ENCODE results near the gene ATP8A2.
"Not testable (repeated sequence)": the region's sequence is repeated elsewhere in the genome, so short reads cannot be mapped to it uniquely, and the experiment has no call there.

ATP8A2 gene

DNA sequence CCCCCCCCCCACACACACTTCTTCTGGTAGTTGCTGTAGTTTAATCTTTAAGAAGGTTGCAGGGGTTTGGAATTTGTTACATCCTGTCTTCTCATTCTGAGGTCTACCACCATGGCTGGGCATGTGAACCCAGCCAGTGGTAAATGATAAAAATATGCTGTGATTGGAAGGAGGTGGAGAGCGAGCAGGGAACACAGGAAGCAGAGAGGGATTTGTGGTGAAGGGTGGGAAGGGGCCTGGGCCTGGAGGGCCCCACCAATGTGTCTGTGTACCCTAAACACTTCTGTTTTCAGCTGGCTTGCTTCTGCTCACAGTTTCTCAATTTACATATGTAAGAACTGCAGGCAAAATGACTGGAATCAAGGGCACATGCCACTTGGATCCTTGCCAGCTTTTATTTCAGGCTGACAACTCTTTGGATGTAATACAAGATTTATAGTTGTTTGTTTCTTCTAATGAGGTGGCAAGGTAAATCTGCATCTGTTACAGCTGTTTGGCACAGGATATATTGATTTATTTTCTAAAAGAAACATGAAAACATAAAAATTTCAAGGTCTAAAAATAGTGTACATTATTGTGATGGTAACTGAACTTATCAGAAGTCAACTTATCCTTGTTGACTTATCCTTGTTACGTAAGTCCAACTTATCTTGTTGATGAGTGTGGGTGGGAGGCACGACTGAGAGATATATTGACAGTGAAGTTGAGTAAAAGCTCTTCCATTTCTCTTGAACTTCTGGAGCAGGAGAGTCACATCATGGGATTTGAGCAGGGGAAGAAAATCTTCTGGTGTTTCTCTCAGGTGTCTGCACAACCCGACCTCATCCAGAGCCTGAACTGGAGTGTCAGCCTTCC is 366.8 kb downstream of the ATP8A2 start:
- peak; percentile 36 for DNase-seq

DNA sequence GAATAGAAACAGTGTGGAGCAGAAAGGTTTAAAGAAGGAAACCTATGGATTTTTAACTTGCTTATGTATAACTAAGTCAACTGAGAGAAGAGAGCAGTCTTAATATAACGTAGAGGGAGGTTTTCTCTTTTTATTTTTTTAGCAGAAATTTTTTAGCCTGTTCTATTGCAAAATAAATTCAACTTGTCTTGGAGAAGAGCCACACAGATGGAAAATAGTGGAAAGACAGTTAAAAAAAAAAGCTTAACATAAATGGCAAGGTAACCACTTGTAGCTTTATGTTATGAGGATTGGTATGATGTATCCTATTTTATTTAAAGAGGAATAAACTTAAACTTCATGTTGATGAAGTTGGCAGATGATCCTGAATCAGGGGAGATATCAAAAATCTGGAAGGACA is 367.6 kb downstream of the ATP8A2 start:
- no peak for DNase-seq

DNA sequence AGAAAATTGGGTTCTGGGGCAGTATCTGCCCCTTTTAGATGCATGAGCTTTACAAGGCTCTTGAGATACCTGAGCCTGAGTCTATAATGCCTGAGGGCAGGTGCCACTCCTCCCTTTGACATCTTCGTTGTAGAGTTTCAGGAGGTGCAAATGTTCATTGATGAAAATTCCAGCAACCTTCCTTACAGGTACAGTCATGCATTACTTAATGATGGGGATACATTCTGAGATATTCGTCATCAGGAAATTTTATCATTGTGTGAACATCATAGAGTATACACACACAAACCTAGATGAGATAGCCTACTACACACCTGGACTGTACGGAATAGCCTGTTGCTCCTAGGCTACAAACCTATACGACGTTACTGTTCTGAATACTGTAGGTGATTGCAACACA is 370.0 kb downstream of the ATP8A2 start:
- DNase-seq: no peak

DNA sequence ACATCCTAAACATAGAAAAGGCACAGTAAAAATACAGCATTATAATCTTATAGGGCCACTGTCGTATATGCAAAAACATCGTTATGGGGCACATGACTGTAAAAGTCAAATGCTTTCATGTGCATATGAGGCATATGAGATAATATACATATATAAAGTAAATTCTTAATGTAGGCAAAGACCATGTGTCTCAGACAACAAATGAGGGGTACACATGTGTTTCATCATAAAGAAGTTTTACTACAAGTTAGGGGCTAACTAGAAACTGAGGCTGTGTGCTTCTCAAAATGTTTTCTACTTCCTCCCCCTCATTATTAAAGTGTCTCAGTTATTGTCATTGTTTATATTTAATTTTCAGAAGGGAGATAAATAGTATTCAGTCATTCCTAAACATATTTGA is 370.4 kb downstream of the ATP8A2 start:
- DNase-seq: no peak

DNA sequence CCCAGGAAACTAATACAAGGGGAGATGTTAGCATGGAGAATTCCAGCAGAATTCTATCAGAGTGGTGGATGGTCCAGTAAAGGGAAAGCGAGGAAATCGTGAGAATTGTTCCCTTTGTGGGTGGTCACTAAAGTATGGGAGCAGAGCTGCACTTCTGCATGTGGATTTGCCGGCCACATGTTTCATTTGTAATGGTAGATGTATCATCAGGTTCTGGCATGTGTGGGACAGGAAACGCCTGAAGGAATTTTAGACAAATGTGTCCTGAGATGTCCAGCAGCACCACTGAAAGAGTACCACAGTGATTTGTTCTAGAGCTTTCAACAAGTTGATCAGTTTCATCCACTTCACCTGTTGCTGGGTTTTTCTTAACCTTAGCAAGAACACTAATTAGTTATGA is 371.6 kb downstream of the ATP8A2 start:
- DNase-seq: no peak

DNA sequence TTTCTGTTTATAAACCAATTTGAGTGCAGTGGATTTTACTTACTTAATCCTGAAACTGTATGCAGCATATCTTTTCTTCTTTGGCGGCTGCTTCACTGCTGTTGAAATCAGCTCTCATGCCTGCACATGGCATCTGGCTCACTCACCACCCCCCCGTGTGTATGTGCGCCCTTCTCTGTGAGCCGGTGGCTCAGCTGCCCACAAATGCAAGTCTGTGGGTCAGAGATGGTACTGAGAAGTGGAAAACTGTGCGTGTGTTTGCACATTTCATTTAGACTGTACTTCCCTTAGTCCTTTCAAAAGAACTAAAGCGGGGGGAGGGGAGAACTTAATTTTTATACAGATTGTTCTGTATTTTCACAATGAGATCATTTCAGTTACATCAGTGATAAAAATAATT is 372.4 kb downstream of the ATP8A2 start:
- DNase-seq: no peak

DNA sequence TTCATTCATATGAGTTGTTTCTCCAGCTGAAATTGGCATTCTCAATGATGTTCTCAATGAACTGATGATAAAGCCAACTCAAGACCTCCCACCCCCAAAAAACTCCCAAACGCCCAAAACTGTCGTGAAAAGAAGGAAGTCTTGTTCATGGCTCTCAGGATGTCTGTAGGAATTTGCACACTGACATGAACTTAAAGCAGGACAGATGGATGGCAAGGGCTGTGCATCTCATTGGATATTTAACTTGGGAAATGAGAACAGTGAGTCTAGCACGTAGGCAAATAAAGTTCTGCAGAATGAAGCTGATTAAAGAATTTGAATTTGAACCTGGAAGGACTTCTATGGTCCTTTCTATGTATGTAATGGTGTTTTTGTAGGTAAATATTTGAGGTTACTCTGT is 374.4 kb downstream of the ATP8A2 start:
- no peak for DNase-seq

DNA sequence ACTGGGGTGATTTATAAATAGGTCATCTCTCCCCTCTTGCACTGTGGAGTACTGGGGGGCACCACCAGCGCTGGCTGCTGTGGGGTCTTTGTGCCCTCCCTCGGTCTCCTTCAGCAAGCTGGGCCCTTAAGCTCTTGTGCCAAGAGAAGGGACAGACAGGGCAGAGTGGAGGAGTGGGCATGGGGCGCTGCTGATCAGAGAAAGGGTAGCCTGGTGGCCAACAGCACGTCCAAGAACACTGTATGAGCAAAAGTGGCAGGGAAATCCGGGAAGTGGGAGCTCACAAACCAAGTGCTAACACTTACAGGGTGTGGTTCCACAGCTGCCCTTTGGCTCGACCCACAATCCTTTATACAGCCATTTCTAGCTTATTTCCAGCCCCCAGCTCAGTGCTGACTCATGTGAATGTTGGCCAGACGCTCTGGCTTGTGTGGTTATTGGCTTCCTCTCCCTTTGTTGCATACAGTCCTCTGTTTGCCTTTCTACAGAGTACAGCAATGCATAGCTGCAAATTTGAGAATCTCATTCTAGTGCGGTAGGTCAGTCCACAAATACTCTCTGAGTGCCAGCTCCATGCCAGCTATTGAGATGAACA is 381.3 kb downstream of the ATP8A2 start:
- no peak for DNase-seq

DNA sequence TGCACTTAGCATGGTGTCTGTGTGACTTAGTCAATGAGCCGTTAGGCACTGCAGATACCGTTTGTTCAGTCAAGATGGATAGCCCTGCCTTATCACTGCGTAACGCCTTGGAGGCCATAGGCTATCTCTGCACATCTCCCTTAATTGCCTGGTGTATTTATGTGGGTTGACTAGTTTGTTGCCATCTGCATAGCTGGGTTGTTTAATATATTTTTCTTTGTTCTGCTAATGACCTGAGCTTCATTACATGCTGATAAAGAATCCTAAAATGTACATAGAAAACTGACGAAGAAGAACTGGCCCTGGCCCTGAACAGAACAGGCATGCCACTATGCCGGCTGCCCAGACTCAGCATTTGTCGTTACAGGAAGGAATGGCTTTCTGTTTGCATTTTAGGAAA is 382.2 kb downstream of the ATP8A2 start:
- DNase-seq: peak; percentile 31

DNA sequence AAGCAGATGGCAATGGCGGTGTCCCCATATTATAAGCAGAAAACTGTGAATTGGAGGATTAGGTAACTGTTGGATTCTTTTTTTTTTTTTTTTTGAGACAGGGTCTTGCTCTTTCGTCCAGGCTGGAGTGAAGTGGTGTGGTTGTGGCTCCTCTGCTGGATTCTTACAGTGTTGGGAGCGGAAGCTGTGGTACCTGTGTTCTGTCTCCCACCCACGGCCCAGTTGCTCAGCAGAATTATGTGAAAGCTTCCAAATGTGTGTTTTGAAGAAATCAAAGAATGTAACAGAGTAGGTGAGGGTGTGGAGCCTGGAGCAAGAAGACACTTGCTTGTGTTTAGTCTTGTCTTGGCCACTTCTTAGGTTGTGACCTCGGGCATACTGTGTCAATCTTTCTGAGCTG is 384.5 kb downstream of the ATP8A2 start:
- DNase-seq: no peak

DNA sequence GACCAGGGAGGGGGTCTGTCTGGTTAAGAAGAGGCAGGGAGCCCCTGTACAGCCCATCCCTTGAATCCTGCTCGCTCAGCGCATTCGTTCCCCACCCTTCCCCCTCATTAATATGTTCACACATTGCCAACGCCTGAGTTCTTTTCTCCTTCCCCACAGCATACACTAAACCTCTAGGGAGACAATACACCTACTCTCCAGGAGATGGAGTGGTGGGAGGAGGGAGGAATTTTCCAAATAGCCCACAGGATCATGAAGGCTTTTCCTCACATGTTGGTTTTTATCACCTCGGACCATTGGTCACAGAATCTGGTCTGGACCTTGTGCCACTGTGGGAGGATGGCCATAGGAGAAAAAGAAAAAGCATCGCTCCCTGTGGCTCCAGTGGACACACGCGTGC is 385.1 kb downstream of the ATP8A2 start:
- DNase-seq: no peak

DNA sequence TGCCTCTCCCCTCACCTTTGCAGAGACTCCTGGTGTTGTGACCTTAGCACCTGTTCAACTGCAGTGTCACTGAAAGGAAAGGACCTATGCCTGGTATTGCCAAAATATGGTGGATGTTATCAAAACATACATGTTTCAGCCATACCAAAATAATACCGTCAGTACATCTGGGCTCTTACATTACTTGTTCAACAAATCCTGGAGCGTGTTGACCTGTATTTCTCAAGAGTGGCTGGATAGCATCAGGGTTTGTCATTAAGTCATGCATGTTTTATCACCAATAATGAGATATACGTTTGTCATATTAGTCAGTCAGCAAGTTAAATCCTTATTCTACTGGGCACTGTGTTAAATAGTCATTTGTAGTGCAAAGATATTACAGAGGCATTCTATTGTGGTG is 389.3 kb downstream of the ATP8A2 start:
- no peak for DNase-seq

DNA sequence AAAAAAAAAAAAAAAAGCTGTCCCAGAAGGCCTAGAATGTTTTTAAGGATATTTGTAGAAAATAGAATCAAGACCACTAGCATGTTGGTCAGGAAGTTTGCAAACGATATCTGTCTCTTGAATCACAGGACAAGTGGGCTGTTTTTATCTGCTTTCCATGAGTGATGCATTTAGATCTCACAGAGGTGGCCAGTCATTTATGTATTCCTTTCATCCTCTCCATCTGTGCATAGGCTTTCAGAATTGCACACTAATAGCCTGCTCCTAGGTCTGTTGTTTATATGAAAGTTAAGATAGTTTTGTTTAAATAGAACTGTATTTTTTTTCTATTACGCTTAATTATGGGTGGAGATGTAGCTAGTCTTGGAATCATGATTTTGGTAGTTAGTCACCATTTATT is 390.5 kb downstream of the ATP8A2 start:
- DNase-seq: no peak

DNA sequence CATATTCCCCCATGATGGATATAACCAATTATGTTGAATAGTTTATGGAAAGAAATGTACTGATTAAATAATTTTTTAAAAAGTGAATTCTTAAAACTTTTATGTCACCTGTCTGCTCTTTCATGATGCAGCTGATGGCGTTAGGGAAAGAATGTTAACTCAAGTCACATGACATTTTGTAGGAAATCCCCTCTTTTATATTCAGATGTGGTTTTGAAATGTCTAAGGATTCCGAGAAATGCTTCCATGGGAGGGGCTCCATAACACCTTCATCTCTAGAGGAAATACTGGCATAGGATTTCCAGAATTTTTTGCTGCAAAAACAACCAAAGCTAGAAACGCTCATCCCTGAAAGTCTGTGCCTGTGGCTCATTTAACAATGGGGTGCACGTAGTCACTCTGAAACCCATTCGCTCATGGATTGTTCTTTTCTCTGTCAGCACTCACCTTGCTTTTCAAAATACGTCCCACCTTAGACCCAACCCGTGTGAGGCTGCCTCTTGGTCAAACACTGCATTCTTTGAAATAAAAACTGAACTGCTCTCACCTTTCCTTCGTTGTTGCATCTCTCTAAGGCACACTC is 391.1 kb downstream of the ATP8A2 start:
- no peak for DNase-seq

DNA sequence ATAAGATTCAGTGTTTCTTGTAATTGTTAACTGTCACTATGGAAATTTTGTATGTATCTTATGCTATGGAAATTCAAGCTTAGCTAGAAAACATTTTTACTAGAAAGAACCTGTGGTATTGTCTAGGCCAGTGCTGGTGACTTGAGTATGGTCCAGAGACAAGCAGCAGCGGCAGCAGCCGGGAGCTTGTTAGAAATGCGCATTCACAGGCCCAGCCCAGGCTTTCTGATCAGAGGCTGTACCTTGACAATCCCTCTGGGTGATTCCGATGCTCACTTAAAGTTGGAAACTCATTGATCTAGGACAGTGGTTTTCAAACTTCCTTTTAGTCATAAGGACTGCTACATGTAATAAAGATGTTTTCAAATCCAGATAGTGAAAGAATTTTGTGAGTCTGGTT is 392.6 kb downstream of the ATP8A2 start:
- DNase-seq: no peak

DNA sequence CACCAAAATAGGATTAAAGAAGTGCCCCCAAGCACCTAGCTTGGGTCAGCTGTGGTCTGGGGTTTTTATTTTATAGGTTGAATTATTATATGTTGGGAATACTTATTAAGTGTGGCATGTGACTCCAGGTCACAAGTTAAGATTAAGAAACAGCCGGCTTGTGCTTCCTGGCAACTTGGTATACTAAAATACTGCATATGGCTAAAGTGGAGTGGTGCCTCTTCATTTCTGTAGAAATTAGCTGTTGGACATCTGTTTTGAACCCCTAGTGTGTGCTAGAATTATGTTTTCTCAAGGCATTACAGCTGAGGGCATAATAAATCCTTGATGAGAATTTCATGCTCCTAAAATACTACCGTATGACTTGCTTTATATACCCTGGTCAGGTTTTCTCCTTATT is 393.5 kb downstream of the ATP8A2 start:
- DNase-seq: no peak

DNA sequence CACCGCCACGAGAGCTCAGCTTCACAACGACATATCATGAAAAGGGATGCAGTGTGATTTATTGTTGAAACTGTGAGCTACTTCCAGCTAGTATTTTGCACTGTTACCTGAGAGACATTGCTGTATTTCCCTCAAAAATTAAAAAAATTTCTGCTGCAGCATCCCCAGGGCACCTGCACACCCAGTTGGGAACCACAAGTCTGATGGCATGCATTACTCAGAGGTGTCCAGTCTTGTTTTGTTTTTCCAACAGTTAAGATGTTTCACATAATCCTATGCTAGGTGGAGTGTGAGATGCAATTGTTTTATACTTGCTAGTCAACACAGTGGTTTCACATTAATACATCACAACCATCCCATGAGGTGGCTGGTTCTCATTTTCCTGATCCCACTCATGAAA is 394.8 kb downstream of the ATP8A2 start:
- no peak for DNase-seq

DNA sequence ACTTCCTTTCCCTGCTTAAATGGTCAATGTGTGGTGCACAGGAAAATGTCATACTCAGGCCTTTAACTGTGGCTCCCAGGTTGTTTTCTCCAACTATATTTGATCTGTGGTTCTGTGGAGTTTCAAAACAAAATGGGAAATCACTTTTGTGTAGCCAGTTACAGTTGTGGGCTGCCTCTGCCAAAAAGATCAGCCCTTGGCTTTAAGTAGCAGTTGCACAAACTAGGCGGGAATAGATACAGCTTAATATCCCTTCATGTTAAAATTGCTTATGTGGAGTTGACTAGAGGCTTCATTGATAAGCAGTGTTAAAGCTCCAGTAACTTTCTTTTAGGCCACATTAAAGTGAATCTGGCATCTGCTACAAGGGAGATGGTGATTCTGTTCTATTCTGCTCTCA is 395.2 kb downstream of the ATP8A2 start:
- DNase-seq: no peak

DNA sequence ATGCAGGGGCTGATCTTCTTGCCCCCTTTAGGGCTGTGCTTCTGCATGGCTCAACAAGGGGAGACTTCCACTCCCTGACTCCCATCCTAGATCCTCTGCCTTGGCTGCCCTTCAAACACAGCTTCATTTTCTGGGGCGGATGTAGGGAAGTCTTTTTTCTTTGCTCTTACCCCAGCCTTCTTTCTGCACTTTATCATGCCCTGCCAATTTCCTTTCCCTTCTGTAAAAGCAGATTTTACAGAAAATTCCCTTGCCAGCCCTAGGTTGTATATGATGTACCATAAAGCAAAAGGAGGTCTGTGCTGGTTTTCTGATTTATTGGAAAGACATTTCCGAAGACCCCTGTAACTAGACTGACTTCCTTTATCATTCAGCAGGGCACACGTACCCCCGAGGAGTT is 396.6 kb downstream of the ATP8A2 start:
- DNase-seq: no peak

DNA sequence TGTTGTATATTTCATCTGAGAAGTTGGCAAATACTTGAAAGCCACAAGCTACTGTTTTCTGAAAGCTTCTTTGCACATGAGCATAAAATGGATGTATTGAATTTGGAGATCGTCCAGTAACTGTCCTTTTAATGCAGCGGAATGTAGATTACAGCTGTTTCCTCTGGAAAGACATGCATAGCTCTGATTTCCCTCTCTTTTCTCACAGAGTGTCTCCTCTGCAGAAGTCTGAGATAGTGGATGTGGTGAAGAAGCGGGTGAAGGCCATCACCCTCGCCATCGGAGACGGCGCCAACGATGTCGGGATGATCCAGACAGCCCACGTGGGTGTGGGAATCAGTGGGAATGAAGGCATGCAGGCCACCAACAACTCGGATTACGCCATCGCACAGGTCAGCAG is 397.1 kb downstream of the ATP8A2 start:
- DNase-seq: no peak

DNA sequence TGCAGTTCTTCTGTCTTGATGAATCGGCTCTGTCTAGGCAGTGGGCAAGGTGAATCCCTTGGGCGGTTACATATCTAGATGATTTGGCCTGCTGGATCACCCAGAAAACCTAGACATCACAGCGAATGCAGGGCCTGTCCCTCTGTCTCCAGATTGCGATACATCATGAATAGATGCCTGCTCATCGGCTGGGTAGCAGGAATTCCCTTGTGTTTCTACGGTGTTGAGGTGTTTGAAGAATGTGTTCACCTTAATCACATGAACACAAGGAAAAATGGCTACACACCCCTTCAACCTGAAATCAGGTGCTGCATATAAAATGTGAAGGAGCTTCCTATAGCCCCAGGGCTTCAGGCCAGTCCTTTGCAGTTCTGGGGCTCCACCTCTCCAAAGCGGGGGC is 398.8 kb downstream of the ATP8A2 start:
- DNase-seq: no peak

DNA sequence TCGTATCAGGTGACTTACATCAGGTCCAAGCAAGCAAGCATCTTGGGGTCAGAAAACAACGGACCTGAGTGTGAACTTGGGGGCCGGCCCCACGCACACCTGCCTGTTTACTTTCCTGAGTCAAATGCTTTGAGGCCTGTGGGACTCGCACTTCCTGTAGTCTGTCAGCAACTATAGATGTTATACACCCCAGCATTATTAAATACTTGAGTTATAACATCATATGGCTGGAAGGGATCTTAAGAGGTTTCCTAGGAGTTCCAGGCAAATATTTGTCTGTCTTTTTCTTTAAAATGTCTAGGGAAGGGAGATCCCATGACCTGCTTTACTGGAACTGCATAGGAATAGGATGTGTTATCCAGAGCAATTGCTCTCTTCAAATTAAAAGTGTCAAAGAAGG is 399.4 kb downstream of the ATP8A2 start:
- DNase-seq: no peak

DNA sequence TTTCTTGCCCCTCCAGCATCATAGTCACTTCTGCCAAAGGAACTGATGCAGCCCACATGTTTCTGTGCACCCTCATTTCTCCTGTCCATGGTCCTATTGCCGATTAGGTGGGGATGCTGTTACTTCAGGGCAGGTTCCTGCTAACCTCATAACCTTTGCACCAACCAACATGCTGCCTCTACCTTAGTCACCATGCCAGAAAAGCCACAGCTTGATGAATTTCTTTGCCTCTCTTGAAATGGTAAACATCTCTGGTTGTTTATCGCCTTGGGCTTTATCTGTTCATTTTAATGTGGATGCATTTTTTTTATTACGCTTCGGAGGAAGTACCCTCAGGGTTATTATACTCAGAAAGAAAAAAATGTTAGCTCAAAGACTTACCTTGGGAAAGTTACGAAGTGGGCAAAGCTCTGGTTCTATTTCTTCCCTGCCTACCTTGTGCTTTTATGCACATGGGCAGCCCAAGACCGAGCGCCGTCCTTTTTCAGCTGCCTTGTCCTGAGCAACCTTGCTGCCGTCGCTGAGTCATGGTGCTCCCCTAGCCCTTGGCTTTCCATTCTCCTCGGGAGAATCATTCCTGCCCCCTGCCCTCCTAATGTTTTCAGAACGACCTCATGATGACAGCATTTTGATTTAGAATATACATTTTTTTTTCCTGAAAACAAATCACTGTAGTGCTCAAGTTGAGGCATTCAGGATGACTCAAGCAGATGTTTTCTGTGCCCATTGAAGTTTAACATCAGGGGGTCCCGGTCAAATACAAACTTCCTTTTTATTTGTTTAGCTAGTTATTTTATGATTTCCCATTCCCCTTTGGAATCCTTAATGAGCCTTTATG is 400.1 kb downstream of the ATP8A2 start:
- no peak for DNase-seq

DNA sequence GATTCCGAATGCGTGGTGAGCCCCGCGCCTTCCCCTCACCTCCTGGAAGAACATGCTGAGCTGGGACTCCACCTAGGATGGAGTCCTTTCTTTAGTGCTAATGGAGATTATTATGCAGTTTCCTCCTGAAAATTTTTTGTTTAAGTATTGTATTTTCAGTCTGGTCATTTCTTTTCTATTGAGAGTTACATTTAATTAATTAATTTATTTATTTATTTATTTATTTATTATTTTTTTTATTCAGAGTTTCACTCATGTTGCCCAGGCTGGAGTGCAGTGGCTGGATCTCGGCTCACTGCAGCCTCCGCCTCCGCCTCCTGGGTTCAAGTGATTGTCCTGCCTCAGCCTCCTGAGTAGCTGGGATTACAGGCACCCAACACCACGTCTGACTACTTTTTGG is 400.8 kb downstream of the ATP8A2 start:
- DNase-seq: not testable (repeated sequence)

Measured in NCI-H146 (cell line).